Activated CD8-positive, alpha-beta T cell treated with anti-CD3 and anti-CD28 coated beads, Interleukin-2, amount 10 ng/mL, durations not matched to agents 7 days and 5 days (primary cell): ENCODE measurements around the gene STAB1. TPM values are rescaled to one million over a fixed set of nuclear protein-coding genes. Genes with fewer than 3 reads are reported as not detected.

Experiments used
- ATAC-seq: fragments of 150-1000 bp; cut with Tn5 transposase; one replicate; pipeline ENCODE4 v1.10.0; 2021; ENCODE audit warnings: moderate library complexity
- CTCF ChIA-PET: fragments of 350-600 bp; sonication (Branson Sonifier 250); formaldehyde crosslinking; loops from one replicate; lab custom pipeline; 2021; ENCODE audit warnings: antibody characterized with exemption; lab: Charles Lee
- POLR2A ChIA-PET: fragments of 350-600 bp; sonication (Branson Sonifier 250); formaldehyde crosslinking; loops from one replicate; lab custom pipeline; 2021; ENCODE audit warnings: antibody characterized with exemption; lab: Charles Lee
- DNase-seq: peaks from one replicate; pipeline ENCODE4 v3.0.0-alpha.2; 2020
- H3K27ac Mint-ChIP-seq: one replicate; pipeline ENCODE4 v1.8.0; 2021; ENCODE audit warnings: mild to moderate bottlenecking, mixed read lengths
- H3K27me3 Mint-ChIP-seq: one replicate; pipeline ENCODE4 v1.8.0; 2021; ENCODE audit warnings: low read depth, mixed read lengths
- H3K36me3 Mint-ChIP-seq: one replicate; pipeline ENCODE4 v1.8.0; 2021; ENCODE audit warnings: low read depth, mixed read lengths
- H3K4me1 Mint-ChIP-seq: one replicate; pipeline ENCODE4 v1.8.0; 2021; ENCODE audit warnings: low read depth, mixed read lengths
- H3K4me3 Mint-ChIP-seq: one replicate; pipeline ENCODE4 v1.8.0; 2021; ENCODE audit warnings: mild to moderate bottlenecking, mixed read lengths
- H3K9me3 Mint-ChIP-seq: one replicate; pipeline ENCODE4 v1.8.0; 2022; ENCODE audit warnings: mixed read lengths; ENCODE audit not compliant: insufficient read depth
- total RNA-seq, 2 experiments: library from RNA; stranded (reverse); gene quantifications; one replicate each; pipeline ENCODE4 v1.2.3, GENCODE V29; 2021

The STAB1 gene
- total RNA-seq, 2 experiments from 2014 or later, result 0.05 TPM; not detected in 1

- H3K27ac Mint-ChIP-seq, result no peak overlapping the region
- no peaks in the 10 kb centered on the region for H3K9me3 Mint-ChIP-seq
These were observed 36.0 kb downstream of the STAB1 start for GRCh38 chr3:52530918-52531826.

GRCh38 chr3:52531860-52532516 lies 36.9 kb downstream of the STAB1 start:
- Mint-ChIP-seq H3K4me3 (peak overlapping the region; percentile 80), H3K36me3 (peaks cover 12% of the 10 kb centered on the region), H3K27me3 (no peaks in the 10 kb centered on the region), H3K4me1 (peaks cover 30% of the 10 kb centered on the region), H3K27ac (peak overlapping the region; percentile 68), H3K9me3 (no peaks in the 10 kb centered on the region)
- POLR2A ChIA-PET, result interaction anchor here (0.7 kb wide), 1 partner anchor 1050 kb away, joined by 3 read pairs; no protein-coding TSS in a partner anchor
- CTCF ChIA-PET, result no interaction called here
- DNase-seq (no peak), ATAC-seq (no peak)

More at GRCh38 chr3:52530918-52531826, 36.0 kb downstream of the STAB1 start:
- CTCF ChIA-PET, result no interaction called here
- no peak for DNase-seq
- H3K36me3 Mint-ChIP-seq, result peaks cover 13% of the 10 kb centered on the region
- POLR2A ChIA-PET, result no interaction called here
- H3K27me3 Mint-ChIP-seq, result no peaks in the 10 kb centered on the region
- ATAC-seq, result no peak
- peak overlapping the region; percentile 80 for H3K4me3 Mint-ChIP-seq
- H3K4me1 Mint-ChIP-seq, result peaks cover 29% of the 10 kb centered on the region

GRCh38 chr3:52532517-52532837 lies 37.3 kb downstream of the STAB1 start:
- Mint-ChIP-seq H3K36me3 (peaks cover 10% of the 10 kb centered on the region), H3K4me1 (peaks cover 34% of the 10 kb centered on the region), H3K9me3 (no peaks in the 10 kb centered on the region), H3K27me3 (no peaks in the 10 kb centered on the region), H3K4me3 (peak overlapping the region; percentile 80), H3K27ac (peak overlapping the region; percentile 68)
- ChIA-PET POLR2A (interaction anchor here (0.7 kb wide), 1 partner anchor 1050 kb away, joined by 3 read pairs; no protein-coding TSS in a partner anchor), CTCF (no interaction called here)
- DNase-seq (peak; percentile 40), ATAC-seq (no peak)

GRCh38 chr3:52532838-52533622 lies 37.9 kb downstream of the STAB1 start:
- Mint-ChIP-seq H3K4me1 (peaks cover 39% of the 10 kb centered on the region), H3K27me3 (no peaks in the 10 kb centered on the region), H3K36me3 (peaks cover 10% of the 10 kb centered on the region), H3K27ac (peak overlapping the region; percentile 68), H3K9me3 (no peaks in the 10 kb centered on the region), H3K4me3 (peak overlapping the region; percentile 80)
- ATAC-seq, result peak; percentile 7
- DNase-seq, result peak; percentile 40
- ChIA-PET CTCF (no interaction called here), POLR2A (no interaction called here)

- Mint-ChIP-seq H3K27ac (peak within 1 kb of the TSS; percentile 68), H3K36me3 (peaks cover 12% of the 10 kb centered on the region), H3K27me3 (no peaks in the 10 kb centered on the region), H3K4me3 (peak within 1 kb of the TSS; percentile 80), H3K4me1 (peaks cover 44% of the 10 kb centered on the region), H3K9me3 (no peaks in the 10 kb centered on the region)
- peak; percentile 73 for DNase-seq
- ATAC-seq, result peak; percentile 50
- ChIA-PET CTCF (no interaction called here), POLR2A (no interaction called here)
These were observed 38.6 kb downstream of the STAB1 start, which contains the start of gene NT5DC2 for GRCh38 chr3:52533623-52534280. NT5DC2 (minus strand) TSS chr3:52533857; CDS start chr3:52533737, 120 bp downstream.

- ATAC-seq (no peak), DNase-seq (no peak)
- H3K36me3 Mint-ChIP-seq, result peaks cover 18% of the 10 kb centered on the region
- no peaks in the 10 kb centered on the region for H3K27me3 Mint-ChIP-seq
- ChIA-PET CTCF (no interaction called here), POLR2A (no interaction called here)
- peak overlapping the region; percentile 78 for H3K4me3 Mint-ChIP-seq
- peaks cover 51% of the 10 kb centered on the region for H3K4me1 Mint-ChIP-seq
- peak overlapping the region; percentile 68 for H3K27ac Mint-ChIP-seq
- H3K9me3 Mint-ChIP-seq, result no peaks in the 10 kb centered on the region
These were observed 39.4 kb downstream of the STAB1 start for GRCh38 chr3:52534281-52535183.

- DNase-seq (no peak), ATAC-seq (no peak)
- CTCF ChIA-PET, result interaction anchor here (0.8 to 1.3 kb wide), 3 partner anchors 9 to 90 kb away, joined by 3 to 6 read pairs (median 4); no protein-coding TSS in a partner anchor
- no peaks in the 10 kb centered on the region for H3K9me3 Mint-ChIP-seq
- no peaks in the 10 kb centered on the region for H3K27me3 Mint-ChIP-seq
- H3K27ac Mint-ChIP-seq, result peak overlapping the region; percentile 97
- peak overlapping the region; percentile 97 for H3K4me3 Mint-ChIP-seq
- H3K36me3 Mint-ChIP-seq, result peaks cover 20% of the 10 kb centered on the region
- H3K4me1 Mint-ChIP-seq, result peaks cover 54% of the 10 kb centered on the region
- POLR2A ChIA-PET, result interaction anchor here (0.7 to 1.1 kb wide), 4 partner anchors 8 to 171 kb away, joined by 3 to 4 read pairs (median 3); no protein-coding TSS in a partner anchor
These were observed 40.4 kb downstream of the STAB1 start for GRCh38 chr3:52535411-52536111.

GRCh38 chr3:52536112-52536368 lies 40.9 kb downstream of the STAB1 start:
- Mint-ChIP-seq H3K27me3 (no peaks in the 10 kb centered on the region), H3K36me3 (peaks cover 25% of the 10 kb centered on the region), H3K9me3 (no peaks in the 10 kb centered on the region), H3K4me3 (peak overlapping the region; percentile 97), H3K27ac (peak overlapping the region; percentile 97), H3K4me1 (peaks cover 56% of the 10 kb centered on the region)
- POLR2A ChIA-PET, result interaction anchor here (0.7 to 1.1 kb wide), 4 partner anchors 8 to 171 kb away, joined by 3 to 4 read pairs (median 3); no protein-coding TSS in a partner anchor
- CTCF ChIA-PET, result interaction anchor here (0.8 to 1.3 kb wide), 3 partner anchors 10 to 90 kb away, joined by 3 to 6 read pairs (median 4); no protein-coding TSS in a partner anchor
- DNase-seq, result no peak
- ATAC-seq, result no peak

- Mint-ChIP-seq H3K36me3 (peaks cover 30% of the 10 kb centered on the region), H3K9me3 (no peaks in the 10 kb centered on the region), H3K27me3 (no peaks in the 10 kb centered on the region), H3K4me1 (peaks cover 61% of the 10 kb centered on the region), H3K4me3 (peak within 1 kb of the TSS; percentile 97), H3K27ac (peak within 1 kb of the TSS; percentile 97)
- POLR2A ChIA-PET, result interaction anchor here (0.7 to 1.1 kb wide), 5 partner anchors 9 to 170 kb away, joined by 3 to 4 read pairs (median 3); no protein-coding TSS in a partner anchor
- DNase-seq (peak; percentile 98), ATAC-seq (peak; percentile 94)
- CTCF ChIA-PET, result interaction anchor here (0.8 to 1.3 kb wide), 3 partner anchors 10 to 91 kb away, joined by 3 to 6 read pairs (median 4); no protein-coding TSS in a partner anchor
These were observed 41.4 kb downstream of the STAB1 start, which contains the start of gene UQCC5 for GRCh38 chr3:52536369-52537164. UQCC5 (plus strand) TSS chr3:52536605; CDS start chr3:52536756, 151 bp downstream.
